ENCODE results near the gene ADAMTS19. TPM values are rescaled to one million over a fixed set of nuclear protein-coding genes. Genes with fewer than 3 reads are reported as not detected.

Gene ADAMTS19
- total and polyA plus RNA-seq, 9 of the 15 experiments (the other 6 are each of a cell fraction or from before 2014, with no cell fraction given): not detected

GRCh38 chr5:129454461-129454860 is 5.6 kb upstream of the ADAMTS19 start:
- no peak overlapping the region for H2AFZ ChIP-seq (ENCODE audit: low read depth, low read length)
- no peaks in the 10 kb centered on the region for H3K27me3 ChIP-seq (ENCODE audit: control insufficient read depth in 2 of 2, insufficient read depth in 2 of 2, low read length in 2 of 2)
- H4K20me1 ChIP-seq (replicated peaks; ENCODE audit: control insufficient read depth, insufficient read depth, low read length): no peaks in the 10 kb centered on the region
- in situ Hi-C loops (cut with MboI): no loop called here
- ATAC-seq: no peak
- ChIA-PET CTCF (ENCODE audit: low intra/inter-chr PET ratio) (no interaction called here), POLR2A (no interaction called here)
- no peaks in the 10 kb centered on the region for H3K4me1 ChIP-seq (replicated peaks in 1 of 2; ENCODE audit: control insufficient read depth in 2 of 2, insufficient read depth in 2 of 2, low read length in 2 of 2)
- intact Hi-C loops (cut with micrococcal nuclease): no loop called here
- no peak for DNase-seq (ENCODE audit: extremely low read depth in 1 of 4, low spot score in 3 of 4)
- FAIRE-seq: no peak
- H3K9me3 ChIP-seq (replicated peaks; ENCODE audit: control insufficient read depth, insufficient read depth, low read depth, low read length): no peaks in the 10 kb centered on the region
- H3K4me2 ChIP-seq (ENCODE audit: insufficient read depth, low read length): no peak overlapping the region
- 7% methylated on average over 2 of the region's 2 CpGs for WGBS (ENCODE audit: insufficient coverage, low coverage, missing lambda C conversion rate)
- no peak overlapping the region for H3K27ac ChIP-seq (ENCODE audit: extremely low read depth, low read depth, low read length)
- no peak overlapping the region for H3K9ac ChIP-seq (ENCODE audit: insufficient read depth in 1 of 2, low read depth in 2 of 2, low read length in 2 of 2)
- BruUV-seq (replicated peaks): no TSS peak
- H3K36me3 ChIP-seq (ENCODE audit: control insufficient read depth, insufficient read depth, low read length): no peaks in the 10 kb centered on the region
- no peak overlapping the region for H3K4me3 ChIP-seq
- H3K79me2 ChIP-seq (ENCODE audit: control insufficient read depth, insufficient read depth, low read length): no peaks in the 10 kb centered on the region
- no peaks in the 10 kb centered on the region for H3K9me1 ChIP-seq (ENCODE audit: control insufficient read depth, insufficient read depth, low read length)
- TF ChIP-seq HINFP (tag; conservative IDR thresholded peaks at IDR 0.05; ENCODE audit: low read depth) (no peak), ZNF592 (IDR thresholded peaks at IDR 0.05) (no peak), DNMT1 (IDR thresholded peaks at IDR 0.05) (no peak), CREB3 (tag; conservative IDR thresholded peaks at IDR 0.05; ENCODE audit: low read depth) (no peak), ZNF695 (CRISPR knock-in tag; IDR thresholded peaks at IDR 0.05) (no peak), HBP1 (CRISPR knock-in tag; IDR thresholded peaks at IDR 0.05) (no peak), RBM14 (IDR thresholded peaks at IDR 0.05; ENCODE audit: borderline replicate concordance, insufficient read depth, low read depth, low read length) (no peak), E2F6 (IDR thresholded peaks at IDR 0.05; ENCODE audit: borderline replicate concordance in 1 of 2, extremely low read depth in 1 of 2, insufficient read depth in 1 of 2, insufficient read length in 1 of 2, low read depth in 1 of 2, low read length in 1 of 2, poor library complexity in 1 of 2, severe bottlenecking in 1 of 2) (no peak), ZFP30 (CRISPR knock-in tag; IDR thresholded peaks at IDR 0.05; ENCODE audit: borderline replicate concordance) (no peak), ZNF395 (CRISPR knock-in tag; IDR thresholded peaks at IDR 0.05) (no peak)

Data from K562 (cell line).